CD4-positive, alpha-beta T cell treated with Interleukin-4 for 4 hours (primary cell): ENCODE results near the gene ACTRT2.

ENCODE experiments used
- DNase-seq: peaks from one replicate; pipeline ENCODE4 v3.0.0-alpha.2; 2020

ACTRT2 gene

GRCh38 chr1:2983706-2984398 lies 37.4 kb upstream of the ACTRT2 start:
- no peak for DNase-seq

GRCh38 chr1:2984399-2985061 lies 36.7 kb upstream of the ACTRT2 start:
- no peak for DNase-seq

GRCh38 chr1:2985067-2985561 lies 36.2 kb upstream of the ACTRT2 start:
- no peak for DNase-seq

- no peak for DNase-seq
These were observed 35.3 kb upstream of the ACTRT2 start for GRCh38 chr1:2985694-2986548.

GRCh38 chr1:2986549-2987305 lies 34.5 kb upstream of the ACTRT2 start:
- no peak for DNase-seq

GRCh38 chr1:2987773-2988172 lies 33.5 kb upstream of the ACTRT2 start:
- no peak for DNase-seq

GRCh38 chr1:2988256-2988655 lies 33.0 kb upstream of the ACTRT2 start:
- DNase-seq, result no peak

GRCh38 chr1:2989185-2989584 lies 32.1 kb upstream of the ACTRT2 start:
- DNase-seq, result no peak

GRCh38 chr1:2989976-2990375 lies 31.3 kb upstream of the ACTRT2 start:
- DNase-seq, result no peak

GRCh38 chr1:2990376-2991115 lies 30.7 kb upstream of the ACTRT2 start:
- no peak for DNase-seq

- DNase-seq, result no peak
These were observed 29.3 kb upstream of the ACTRT2 start for GRCh38 chr1:2991753-2992495.

GRCh38 chr1:2998503-2999100 lies 22.7 kb upstream of the ACTRT2 start:
- DNase-seq, result no peak

GRCh38 chr1:2999138-2999537 lies 22.1 kb upstream of the ACTRT2 start:
- DNase-seq, result no peak

GRCh38 chr1:2999571-2999970 lies 21.7 kb upstream of the ACTRT2 start:
- DNase-seq, result no peak

- no peak for DNase-seq
These were observed 21.1 kb upstream of the ACTRT2 start for GRCh38 chr1:3000214-3000613.

- DNase-seq, result no peak
These were observed 20.4 kb upstream of the ACTRT2 start for GRCh38 chr1:3000671-3001470.

GRCh38 chr1:3001471-3002348 lies 19.6 kb upstream of the ACTRT2 start:
- DNase-seq, result no peak

GRCh38 chr1:3002349-3003038 lies 18.8 kb upstream of the ACTRT2 start:
- no peak for DNase-seq
